Measurements from ENCODE around the gene CLK2. TPM values are rescaled to one million over a fixed set of nuclear protein-coding genes. Genes with fewer than 3 reads are reported as not detected.

CLK2 gene
- total and polyA plus RNA-seq, 4 donors: 9.3 to 88.6 (median 51.3) TPM

GRCh38 chr1:155300553-155301329 lies 27.4 kb upstream of the CLK2 start:
- no peaks in the 10 kb centered on the region for H3K27me3 ChIP-seq (ENCODE audit: control insufficient read depth in 1 of 2, insufficient read depth in 2 of 2, low read length in 1 of 2)
- DNase-seq (no peak), ATAC-seq (ENCODE audit: low FRiP score) (no peak)
- no peaks in the 10 kb centered on the region for H3K4me1 ChIP-seq (ENCODE audit: control insufficient read depth in 1 of 2, insufficient read depth in 2 of 2, low read length in 2 of 2)
- no peak overlapping the region for H3K4me3 ChIP-seq (ENCODE audit: low read length in 2 of 2)
- intact Hi-C loops (cut with DNase I): no loop called here
- H3K9me3 ChIP-seq (ENCODE audit: control insufficient read depth, low read length): no peaks in the 10 kb centered on the region
- no peak overlapping the region for H3K27ac ChIP-seq (ENCODE audit: low read depth in 1 of 2, low read length in 2 of 2)
- H3K36me3 ChIP-seq (ENCODE audit: control insufficient read depth in 1 of 2, insufficient read depth in 2 of 2, low read length in 1 of 2): no peaks in the 10 kb centered on the region
- 84 to 86% methylated on average over 9 of the region's 9 CpGs for WGBS, 2 donors

GRCh38 chr1:155300024-155300423 lies 26.7 kb upstream of the CLK2 start:
- DNase-seq (no peak), ATAC-seq (ENCODE audit: low FRiP score) (no peak)
- H3K4me1 ChIP-seq (ENCODE audit: control insufficient read depth in 1 of 2, insufficient read depth in 2 of 2, low read length in 2 of 2): no peaks in the 10 kb centered on the region
- H3K4me3 ChIP-seq (ENCODE audit: low read length in 2 of 2): no peak overlapping the region
- no peaks in the 10 kb centered on the region for H3K36me3 ChIP-seq (ENCODE audit: control insufficient read depth in 1 of 2, insufficient read depth in 2 of 2, low read length in 1 of 2)
- no peaks in the 10 kb centered on the region for H3K27me3 ChIP-seq (ENCODE audit: control insufficient read depth in 1 of 2, insufficient read depth in 2 of 2, low read length in 1 of 2)
- intact Hi-C loops (cut with DNase I): no loop called here
- H3K27ac ChIP-seq (ENCODE audit: low read depth in 1 of 2, low read length in 2 of 2): no peak overlapping the region
- 92 to 94% methylated on average over 8 of the region's 8 CpGs for WGBS, 2 donors
- H3K9me3 ChIP-seq (ENCODE audit: control insufficient read depth, low read length): no peaks in the 10 kb centered on the region

- H3K27ac ChIP-seq (ENCODE audit: low read depth in 1 of 2, low read length in 2 of 2): no peak overlapping the region
- no peaks in the 10 kb centered on the region for H3K27me3 ChIP-seq (ENCODE audit: control insufficient read depth in 1 of 2, insufficient read depth in 2 of 2, low read length in 1 of 2)
- H3K36me3 ChIP-seq (ENCODE audit: control insufficient read depth in 1 of 2, insufficient read depth in 2 of 2, low read length in 1 of 2): no peaks in the 10 kb centered on the region
- intact Hi-C loops (cut with DNase I): no loop called here
- WGBS, 2 donors: 63% methylated on average over 7 of the region's 7 CpGs
- no peaks in the 10 kb centered on the region for H3K9me3 ChIP-seq (ENCODE audit: control insufficient read depth, low read length)
- DNase-seq (no peak), ATAC-seq (ENCODE audit: low FRiP score) (no peak)
- H3K4me3 ChIP-seq (ENCODE audit: low read length in 2 of 2): no peak overlapping the region
- H3K4me1 ChIP-seq (ENCODE audit: control insufficient read depth in 1 of 2, insufficient read depth in 2 of 2, low read length in 2 of 2): no peaks in the 10 kb centered on the region
Observed at GRCh38 chr1:155297384-155297783, 24.1 kb upstream of the CLK2 start.

GRCh38 chr1:155296661-155297060 lies 23.4 kb upstream of the CLK2 start:
- H3K27ac ChIP-seq (ENCODE audit: low read depth in 1 of 2, low read length in 2 of 2): no peak overlapping the region
- DNase-seq (no peak), ATAC-seq (ENCODE audit: low FRiP score) (no peak)
- intact Hi-C loops (cut with DNase I): no loop called here
- 83 to 90% methylated on average over 3 of the region's 3 CpGs for WGBS, 2 donors
- H3K4me3 ChIP-seq (ENCODE audit: low read length in 2 of 2): no peak overlapping the region
- H3K4me1 ChIP-seq (ENCODE audit: control insufficient read depth in 1 of 2, insufficient read depth in 2 of 2, low read length in 2 of 2): no peaks in the 10 kb centered on the region
- H3K27me3 ChIP-seq (ENCODE audit: control insufficient read depth in 1 of 2, insufficient read depth in 2 of 2, low read length in 1 of 2): no peaks in the 10 kb centered on the region
- H3K36me3 ChIP-seq (ENCODE audit: control insufficient read depth in 1 of 2, insufficient read depth in 2 of 2, low read length in 1 of 2): no peaks in the 10 kb centered on the region
- H3K9me3 ChIP-seq (ENCODE audit: control insufficient read depth, low read length): no peaks in the 10 kb centered on the region

GRCh38 chr1:155295942-155296267 lies 22.6 kb upstream of the CLK2 start:
- no peaks in the 10 kb centered on the region for H3K4me1 ChIP-seq (ENCODE audit: control insufficient read depth in 1 of 2, insufficient read depth in 2 of 2, low read length in 2 of 2)
- no peaks in the 10 kb centered on the region for H3K27me3 ChIP-seq (ENCODE audit: control insufficient read depth in 1 of 2, insufficient read depth in 2 of 2, low read length in 1 of 2)
- H3K9me3 ChIP-seq (ENCODE audit: control insufficient read depth, low read length): no peaks in the 10 kb centered on the region
- no peaks in the 10 kb centered on the region for H3K36me3 ChIP-seq (ENCODE audit: control insufficient read depth in 1 of 2, insufficient read depth in 2 of 2, low read length in 1 of 2)
- no peak overlapping the region for H3K27ac ChIP-seq (ENCODE audit: low read depth in 1 of 2, low read length in 2 of 2)
- intact Hi-C loops (cut with DNase I): no loop called here
- 88 to 89% methylated on average over 7 of the region's 7 CpGs for WGBS, 2 donors
- H3K4me3 ChIP-seq (ENCODE audit: low read length in 2 of 2): no peak overlapping the region
- DNase-seq (no peak), ATAC-seq (ENCODE audit: low FRiP score) (peak; percentile 54)

- Histone ChIP-seq H3K4me1 (ENCODE audit: control insufficient read depth in 1 of 2, insufficient read depth in 2 of 2, low read length in 2 of 2) (no peaks in the 10 kb centered on the region), H3K9me3 (ENCODE audit: control insufficient read depth, low read length) (no peaks in the 10 kb centered on the region), H3K27me3 (ENCODE audit: control insufficient read depth in 1 of 2, insufficient read depth in 2 of 2, low read length in 1 of 2) (no peaks in the 10 kb centered on the region), H3K36me3 (ENCODE audit: control insufficient read depth in 1 of 2, insufficient read depth in 2 of 2, low read length in 1 of 2) (no peaks in the 10 kb centered on the region), H3K4me3 (ENCODE audit: low read length in 2 of 2) (no peak overlapping the region), H3K27ac (ENCODE audit: low read depth in 1 of 2, low read length in 2 of 2) (no peak overlapping the region)
- intact Hi-C loops (cut with DNase I): no loop called here
- DNase-seq: no peak
- ATAC-seq (ENCODE audit: low FRiP score): no peak
- 13% methylated on average over 37 to 47 of the region's 47 CpGs for WGBS, 2 donors
Observed at GRCh38 chr1:155295183-155295941, 22.1 kb upstream of the CLK2 start.

GRCh38 chr1:155294520-155295182 lies 21.3 kb upstream of the CLK2 start:
- Histone ChIP-seq H3K27me3 (ENCODE audit: control insufficient read depth in 1 of 2, insufficient read depth in 2 of 2, low read length in 1 of 2) (no peaks in the 10 kb centered on the region), H3K36me3 (ENCODE audit: control insufficient read depth in 1 of 2, insufficient read depth in 2 of 2, low read length in 1 of 2) (no peaks in the 10 kb centered on the region), H3K27ac (ENCODE audit: low read depth in 1 of 2, low read length in 2 of 2) (no peak overlapping the region), H3K9me3 (ENCODE audit: control insufficient read depth, low read length) (no peaks in the 10 kb centered on the region), H3K4me3 (ENCODE audit: low read length in 2 of 2) (no peak overlapping the region), H3K4me1 (ENCODE audit: control insufficient read depth in 1 of 2, insufficient read depth in 2 of 2, low read length in 2 of 2) (no peaks in the 10 kb centered on the region)
- 33 to 34% methylated on average over 46 of the region's 46 CpGs for WGBS, 2 donors
- ATAC-seq (ENCODE audit: low FRiP score) (no peak), DNase-seq (no peak)
- intact Hi-C loops (cut with DNase I): no loop called here

GRCh38 chr1:155293086-155293749 lies 19.9 kb upstream of the CLK2 start:
- H3K4me1 ChIP-seq (ENCODE audit: control insufficient read depth in 1 of 2, insufficient read depth in 2 of 2, low read length in 2 of 2): no peaks in the 10 kb centered on the region
- intact Hi-C loops (cut with DNase I): no loop called here
- no peak for DNase-seq
- no peaks in the 10 kb centered on the region for H3K9me3 ChIP-seq (ENCODE audit: control insufficient read depth, low read length)
- no peak for ATAC-seq (ENCODE audit: low FRiP score)
- H3K4me3 ChIP-seq (ENCODE audit: low read length in 2 of 2): no peak overlapping the region
- WGBS, 2 donors: 84 to 86% methylated on average over 17 of the region's 17 CpGs
- H3K36me3 ChIP-seq (ENCODE audit: control insufficient read depth in 1 of 2, insufficient read depth in 2 of 2, low read length in 1 of 2): no peaks in the 10 kb centered on the region
- H3K27me3 ChIP-seq (ENCODE audit: control insufficient read depth in 1 of 2, insufficient read depth in 2 of 2, low read length in 1 of 2): no peaks in the 10 kb centered on the region
- no peak overlapping the region for H3K27ac ChIP-seq (ENCODE audit: low read depth in 1 of 2, low read length in 2 of 2)

All from aorta (tissue), 5 donors.